ENCODE measurements around the gene FGGY.
"Not testable (repeated sequence)": the region's sequence is repeated elsewhere in the genome, so short reads cannot be mapped to it uniquely, and the experiment has no call there.

FGGY gene

GRCh38 chr1:59290193-59290949 lies 6.5 kb upstream of the FGGY start:
- DNase-seq = peak in 1 of 2 experiments; percentile 33

GRCh38 chr1:59291561-59291960 lies 5.3 kb upstream of the FGGY start:
- no peak for DNase-seq

- no peak for DNase-seq
Observed at GRCh38 chr1:59292562-59292961, 4.3 kb upstream of the FGGY start.

GRCh38 chr1:59293206-59293605 lies 3.7 kb upstream of the FGGY start:
- no peak for DNase-seq

GRCh38 chr1:59293849-59294248 lies 3.0 kb upstream of the FGGY start:
- no peak for DNase-seq

GRCh38 chr1:59294423-59294822 lies 2.5 kb upstream of the FGGY start:
- DNase-seq = no peak

GRCh38 chr1:59295618-59296017 lies 1.3 kb upstream of the FGGY start:
- DNase-seq = no peak

GRCh38 chr1:59298026-59298583 lies 1.2 kb downstream of the FGGY start:
- no peak for DNase-seq

- no peak for DNase-seq
Observed at GRCh38 chr1:59298710-59299346, 1.9 kb downstream of the FGGY start.

GRCh38 chr1:59299670-59300069 lies 2.8 kb downstream of the FGGY start:
- not testable (repeated sequence) for DNase-seq

- no peak for DNase-seq
Observed at GRCh38 chr1:59302297-59302696, 5.4 kb downstream of the FGGY start.

GRCh38 chr1:59302871-59303270 lies 6.0 kb downstream of the FGGY start:
- no peak for DNase-seq

GRCh38 chr1:59305188-59305587 lies 8.3 kb downstream of the FGGY start:
- DNase-seq = no peak

GRCh38 chr1:59307591-59307990 lies 10.7 kb downstream of the FGGY start:
- no peak for DNase-seq

- no peak for DNase-seq
Observed at GRCh38 chr1:59308839-59309238, 11.9 kb downstream of the FGGY start.

- DNase-seq = no peak
Observed at GRCh38 chr1:59309392-59309791, 12.5 kb downstream of the FGGY start.

- no peak for DNase-seq
Observed at GRCh38 chr1:59309795-59310548, 13.1 kb downstream of the FGGY start.

GRCh38 chr1:59310549-59311250 lies 13.8 kb downstream of the FGGY start:
- no peak for DNase-seq

- no peak for DNase-seq
Observed at GRCh38 chr1:59314776-59315528, 18.1 kb downstream of the FGGY start.

- DNase-seq = no peak
Observed at GRCh38 chr1:59315529-59316463, 18.9 kb downstream of the FGGY start.
